GM12878 (cell line): ENCODE results near the gene NAV3. TPM values are rescaled to one million over a fixed set of nuclear protein-coding genes. Genes with fewer than 3 reads are reported as not detected.

Source experiments
- ATF3 ChIP-seq: IDR thresholded peaks from 2 replicates; pipeline ENCODE4 v1.6.1; 2011; ENCODE audit warnings: low read depth, mild to moderate bottlenecking, low read length, moderate library complexity, borderline replicate concordance; ENCODE audit errors: extremely low read depth
- FOS ChIP-seq: IDR thresholded peaks from 3 replicates; pipeline ENCODE4 v1.6.1; 2011; ENCODE audit warnings: borderline replicate concordance; ENCODE audit not compliant: insufficient read length; ENCODE audit errors: extremely low read depth
- HDAC2 ChIP-seq: fragments of 200-600 bp; sonication (generic); IDR thresholded peaks from 2 replicates; pipeline ENCODE4 v1.6.1; 2017
- IKZF2 ChIP-seq, 2 experiments: fragments of 450-650 bp; IDR thresholded peaks; 2 replicates each; pipeline ENCODE4 v1.6.1; 2017; ENCODE audit warnings: mild to moderate bottlenecking in 2 of 2, moderate library complexity in 2 of 2
- JUNB ChIP-seq: IDR thresholded peaks from 2 replicates; pipeline ENCODE4 v1.6.1; 2016; ENCODE audit warnings: antibody characterized with exemption, mild to moderate bottlenecking
- KLF5 ChIP-seq: fragments of 450-650 bp; IDR thresholded peaks from 2 replicates; pipeline ENCODE4 v1.6.1; 2014; ENCODE audit warnings: mild to moderate bottlenecking; ENCODE audit not compliant: partially characterized antibody
- MYC ChIP-seq: IDR thresholded peaks from 2 replicates; pipeline ENCODE4 v1.6.1; 2011; ENCODE audit warnings: mild to moderate bottlenecking, low read length, moderate library complexity, inconsistent platforms; ENCODE audit not compliant: insufficient read depth, insufficient replicate concordance, insufficient read length, severe bottlenecking
- NFYA ChIP-seq: IDR thresholded peaks from 2 replicates; pipeline ENCODE4 v1.6.1; 2011; ENCODE audit warnings: low read depth, mild to moderate bottlenecking, low read length, improper control_type of control experiment, borderline replicate concordance
- NRF1 ChIP-seq: conservative IDR thresholded peaks from 2 replicates; pipeline ENCODE4 v1.6.1; 2011; ENCODE audit warnings: mild to moderate bottlenecking, low read depth, low read length, improper control_type of control experiment
- PAX8 ChIP-seq: fragments of 450-650 bp; IDR thresholded peaks from 2 replicates; pipeline ENCODE4 v1.6.1; 2017; ENCODE audit warnings: mild to moderate bottlenecking, moderate library complexity
- SIN3A ChIP-seq: IDR thresholded peaks from 2 replicates; pipeline ENCODE4 v1.6.1; 2012; ENCODE audit warnings: low read depth, low read length, improper control_type of control experiment
- STAT3 ChIP-seq: IDR thresholded peaks from 2 replicates; pipeline ENCODE4 v1.6.1; 2011; ENCODE audit warnings: low read depth, low read length, improper control_type of control experiment
- TARDBP ChIP-seq: IDR thresholded peaks from 2 replicates; pipeline ENCODE4 v1.6.1; 2016; ENCODE audit warnings: borderline replicate concordance
- polyA plus RNA-seq, 11 experiments: library from polyadenylated mRNA; depleted of rRNA in 4 of 11; unstranded in 6 of 11; stranded (reverse) in 5 of 11; fragments of >200 nt; fragmentation: Nextera tagmentation in 4 of 11; fragmentation: Illumina TruSeq in 1 of 11; extraction: Ambion mirVana in 4 of 11; extraction: Trizol in 1 of 11; gene quantifications; 1 replicate in 1 of 11; 2 replicates in 10 of 11; pipeline versions ENCODE4 v1.2.1 to v1.2.3, GENCODE V29; 2011 to 2016; ENCODE audit warnings: inconsistent platforms in 2 of 11, missing spikeins in 2 of 11, low read depth in 1 of 11
- total RNA-seq, 4 experiments: library from RNA; depleted of rRNA in 3 of 4; stranded (reverse); fragments of >200 nt in 3 of 4; fragmentation: Illumina TruSeq in 1 of 4; extraction: Trizol in 1 of 4; gene quantifications; 2 replicates each; pipeline versions ENCODE4 v1.2.1 to v1.2.3, GENCODE V29; 2013 to 2021
- TF ChIP-seq, protein P1 (sequence below): fragments of 450-650 bp; formaldehyde crosslinking; IDR thresholded peaks from 2 replicates; pipeline ENCODE4 v1.4.0; 2020; ENCODE audit warnings: mild to moderate bottlenecking, moderate library complexity

The NAV3 gene
- total and polyA plus RNA-seq, 10 of the 15 experiments (the other 5 are each of a cell fraction or from before 2014, with no cell fraction given): 0.05 to 0.51 (median 0.22) TPM; not detected in 1

DNA sequence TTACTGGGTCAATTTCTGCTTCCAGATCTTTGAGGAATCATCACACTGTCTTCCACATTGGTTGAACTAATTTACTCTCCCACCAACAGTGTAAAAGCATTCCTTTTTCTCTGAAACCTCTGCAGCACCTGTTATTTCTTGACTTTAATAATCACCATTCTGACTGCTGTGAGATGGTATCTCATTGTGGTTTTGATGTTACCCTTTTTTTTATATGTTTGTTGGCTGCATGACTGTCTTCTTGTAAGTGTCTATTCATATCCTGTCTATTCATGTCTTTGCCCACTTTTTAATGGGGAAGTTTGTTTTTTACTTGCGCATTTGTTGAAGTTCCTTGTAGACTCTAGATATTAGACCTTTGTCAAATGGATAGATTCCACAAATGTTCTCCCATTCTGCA lies 324.9 kb downstream of the NAV3 start (continued):
- TF ChIP-seq, protein P1, sequence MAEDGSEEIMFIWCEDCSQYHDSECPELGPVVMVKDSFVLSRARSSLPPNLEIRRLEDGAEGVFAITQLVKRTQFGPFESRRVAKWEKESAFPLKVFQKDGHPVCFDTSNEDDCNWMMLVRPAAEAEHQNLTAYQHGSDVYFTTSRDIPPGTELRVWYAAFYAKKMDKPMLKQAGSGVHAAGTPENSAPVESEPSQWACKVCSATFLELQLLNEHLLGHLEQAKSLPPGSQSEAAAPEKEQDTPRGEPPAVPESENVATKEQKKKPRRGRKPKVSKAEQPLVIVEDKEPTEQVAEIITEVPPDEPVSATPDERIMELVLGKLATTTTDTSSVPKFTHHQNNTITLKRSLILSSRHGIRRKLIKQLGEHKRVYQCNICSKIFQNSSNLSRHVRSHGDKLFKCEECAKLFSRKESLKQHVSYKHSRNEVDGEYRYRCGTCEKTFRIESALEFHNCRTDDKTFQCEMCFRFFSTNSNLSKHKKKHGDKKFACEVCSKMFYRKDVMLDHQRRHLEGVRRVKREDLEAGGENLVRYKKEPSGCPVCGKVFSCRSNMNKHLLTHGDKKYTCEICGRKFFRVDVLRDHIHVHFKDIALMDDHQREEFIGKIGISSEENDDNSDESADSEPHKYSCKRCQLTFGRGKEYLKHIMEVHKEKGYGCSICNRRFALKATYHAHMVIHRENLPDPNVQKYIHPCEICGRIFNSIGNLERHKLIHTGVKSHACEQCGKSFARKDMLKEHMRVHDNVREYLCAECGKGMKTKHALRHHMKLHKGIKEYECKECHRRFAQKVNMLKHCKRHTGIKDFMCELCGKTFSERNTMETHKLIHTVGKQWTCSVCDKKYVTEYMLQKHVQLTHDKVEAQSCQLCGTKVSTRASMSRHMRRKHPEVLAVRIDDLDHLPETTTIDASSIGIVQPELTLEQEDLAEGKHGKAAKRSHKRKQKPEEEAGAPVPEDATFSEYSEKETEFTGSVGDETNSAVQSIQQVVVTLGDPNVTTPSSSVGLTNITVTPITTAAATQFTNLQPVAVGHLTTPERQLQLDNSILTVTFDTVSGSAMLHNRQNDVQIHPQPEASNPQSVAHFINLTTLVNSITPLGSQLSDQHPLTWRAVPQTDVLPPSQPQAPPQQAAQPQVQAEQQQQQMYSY (CRISPR knock-in tag): no peak
- TF ChIP-seq KLF5: no peak
- no peak for TF ChIP-seq IKZF2 (IDR thresholded peaks at IDR 0.05)
- TF ChIP-seq JUNB: no peak
- TF ChIP-seq FOS: no peak
- TF ChIP-seq MYC: no peak
- no peak for TF ChIP-seq SIN3A
- no peak for TF ChIP-seq STAT3
- no peak for TF ChIP-seq TARDBP
- TF ChIP-seq NRF1: no peak
- TF ChIP-seq NFYA: no peak
- TF ChIP-seq ATF3: no peak
- TF ChIP-seq HDAC2: no peak
- TF ChIP-seq PAX8: no peak
